GM15510 (cell line): Measurements from ENCODE around the gene FOXO3.

ENCODE experiments used
- POLR2A ChIP-seq: IDR thresholded peaks from 3 replicates; pipeline ENCODE4 v1.6.1; 2011; ENCODE audit warnings: borderline replicate concordance; ENCODE audit not compliant: insufficient read length; ENCODE audit errors: extremely low read depth

Gene FOXO3

GRCh38 chr6:108727966-108728730 lies 167.4 kb downstream of the FOXO3 start:
- no peak for TF ChIP-seq POLR2A

- TF ChIP-seq POLR2A, result no peak
Measured at GRCh38 chr6:108728826-108729225, 168.1 kb downstream of the FOXO3 start.

GRCh38 chr6:108730635-108731515 lies 170.2 kb downstream of the FOXO3 start:
- no peak for TF ChIP-seq POLR2A

GRCh38 chr6:108732091-108732870 lies 171.6 kb downstream of the FOXO3 start:
- TF ChIP-seq POLR2A, result no peak

GRCh38 chr6:108733051-108733450 lies 172.3 kb downstream of the FOXO3 start:
- TF ChIP-seq POLR2A, result no peak

- no peak for TF ChIP-seq POLR2A
Measured at GRCh38 chr6:108733706-108734265, 173.1 kb downstream of the FOXO3 start.
